HS-5 (cell line): ENCODE results near the gene RPUSD1.
"Not testable (repeated sequence)": the region's sequence is repeated elsewhere in the genome, so short reads cannot be mapped to it uniquely, and the experiment has no call there.

Experiments used
- DNase-seq: peaks from one replicate; pipeline ENCODE4 v3.0.0-alpha.2; 2012; ENCODE audit warnings: low read depth

Gene RPUSD1

GRCh38 chr16:783404-784161 lies 4.6 kb downstream of the RPUSD1 start:
- DNase-seq = no peak

GRCh38 chr16:782766-783403 lies 5.3 kb downstream of the RPUSD1 start:
- DNase-seq = no peak

GRCh38 chr16:782258-782657 lies 5.9 kb downstream of the RPUSD1 start:
- DNase-seq = no peak

DNA sequence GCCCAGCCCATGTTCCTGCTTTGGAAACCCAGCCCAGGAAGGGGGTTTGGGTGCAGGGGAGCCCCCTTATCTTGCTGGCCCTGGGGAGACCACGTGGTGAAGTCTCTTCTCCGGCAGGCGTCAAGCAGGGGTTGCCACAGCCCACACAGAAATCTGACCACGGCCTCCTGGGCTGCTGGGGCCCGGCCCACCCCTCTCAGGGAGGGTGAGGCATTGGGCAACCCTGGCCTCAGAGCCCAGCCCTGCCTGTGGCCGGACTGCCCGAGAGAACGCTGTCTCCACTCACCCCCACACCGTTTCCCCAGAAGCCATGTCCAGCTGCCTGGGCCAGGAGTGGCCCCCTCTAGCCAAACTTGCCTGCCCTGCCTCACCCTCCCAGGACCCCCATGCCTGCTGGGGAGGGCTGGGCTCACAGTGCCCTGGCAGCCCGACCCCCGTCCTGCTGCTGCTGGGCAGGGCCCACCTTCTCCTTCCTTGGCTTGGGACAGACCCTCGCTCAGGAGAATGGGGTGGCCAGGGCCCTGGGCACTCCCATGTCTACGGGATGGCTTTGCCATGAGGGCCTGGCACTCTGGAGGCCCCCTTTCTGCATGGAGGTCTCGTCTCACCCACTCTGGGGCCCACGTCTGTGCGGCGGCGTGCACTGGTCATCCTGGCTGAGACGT lies 6.7 kb downstream of the RPUSD1 start:
- DNase-seq = no peak

DNA sequence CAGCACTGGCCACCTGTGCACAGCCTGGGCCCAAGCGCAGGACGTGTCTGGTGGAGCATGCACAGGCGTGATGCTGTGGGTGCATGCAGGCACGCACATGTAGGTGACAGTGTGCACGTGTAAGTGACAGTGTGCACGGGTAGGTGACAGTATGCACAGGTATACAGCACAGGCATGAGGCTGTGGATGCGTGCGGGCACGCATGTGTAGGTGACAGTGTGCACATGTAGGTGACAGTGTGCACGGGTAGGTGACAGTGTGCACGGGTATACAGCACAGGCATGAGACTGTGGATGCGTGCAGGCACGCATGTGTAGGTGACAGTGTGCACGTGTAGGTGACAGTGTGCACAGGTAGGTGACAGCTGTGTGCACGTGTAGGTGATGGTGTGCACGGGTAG lies 7.9 kb downstream of the RPUSD1 start:
- DNase-seq = no peak

DNA sequence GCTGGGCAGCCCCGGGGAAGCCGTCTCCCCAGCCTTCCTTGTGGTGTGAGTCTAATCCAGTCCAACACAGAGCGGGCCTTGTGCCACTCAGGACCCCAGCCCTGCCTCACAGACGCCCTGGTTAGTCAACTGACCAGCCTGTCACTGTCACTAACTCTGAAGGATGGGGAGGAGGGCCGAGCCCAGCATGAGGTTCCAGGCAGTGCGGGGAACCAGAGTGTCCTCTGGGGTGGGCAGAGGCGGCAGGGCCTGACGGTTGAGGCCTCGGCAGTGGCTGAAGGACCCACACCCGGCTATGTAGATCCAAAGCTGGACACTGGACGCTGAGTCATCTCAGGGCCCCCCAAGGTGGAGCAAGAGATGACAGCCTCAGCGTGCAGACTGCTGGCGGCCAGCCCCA lies 8.6 kb downstream of the RPUSD1 start:
- DNase-seq = no peak

DNA sequence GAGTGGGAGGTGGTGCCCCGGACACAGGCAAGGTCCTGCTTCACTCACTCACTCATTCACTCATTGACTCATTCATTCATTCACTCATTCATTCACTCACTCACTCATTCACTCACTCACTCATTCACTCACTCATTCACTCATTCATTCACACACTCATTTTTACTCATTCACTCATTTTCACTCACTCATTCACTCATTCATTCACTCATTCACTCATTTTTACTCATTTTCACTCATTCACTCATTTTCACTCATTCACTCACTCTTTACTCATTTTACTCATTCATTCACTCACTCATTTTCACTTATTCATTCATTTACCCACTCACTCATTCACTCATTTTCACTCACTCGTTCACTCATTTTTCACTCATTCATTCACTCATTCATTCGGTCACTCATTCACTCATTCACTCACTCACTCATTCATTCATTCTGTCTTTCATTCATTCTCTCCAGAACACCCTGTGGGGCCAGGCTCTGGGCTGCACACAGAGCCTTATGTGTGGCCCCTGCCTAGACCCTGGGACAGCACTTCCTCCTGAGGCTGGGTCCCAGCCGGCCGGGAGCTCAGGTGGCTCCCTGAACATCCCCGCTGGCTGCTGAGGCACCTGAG lies 9.2 kb downstream of the RPUSD1 start:
- DNase-seq = no peak

DNA sequence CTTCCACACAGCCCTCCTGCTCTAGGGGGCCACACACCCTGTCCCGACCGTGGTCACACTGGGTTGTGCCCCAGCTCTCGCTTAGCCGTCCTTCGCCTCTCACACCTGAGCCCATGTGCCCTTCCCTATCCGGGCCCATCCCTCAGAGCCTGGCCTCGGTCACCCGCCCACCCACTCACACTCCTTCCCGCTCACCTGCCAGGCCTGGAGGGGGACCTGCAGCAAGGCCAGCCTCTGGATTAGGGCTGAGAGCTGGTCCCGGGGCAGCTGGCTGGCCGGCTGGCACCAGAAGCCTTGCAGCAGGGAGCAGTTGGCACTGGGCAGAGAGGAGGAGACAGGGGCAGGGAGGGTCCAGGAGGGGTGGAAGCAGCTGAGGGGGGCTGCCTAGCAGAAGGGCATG lies 9.7 kb downstream of the RPUSD1 start:
- no peak for DNase-seq

GRCh38 chr16:777826-778225 lies 10.4 kb downstream of the RPUSD1 start:
- DNase-seq = no peak

GRCh38 chr16:776824-777223 lies 11.4 kb downstream of the RPUSD1 start:
- DNase-seq = no peak

- DNase-seq = not testable (repeated sequence)
These were observed 11.9 kb downstream of the RPUSD1 start for GRCh38 chr16:776298-776697.

DNA sequence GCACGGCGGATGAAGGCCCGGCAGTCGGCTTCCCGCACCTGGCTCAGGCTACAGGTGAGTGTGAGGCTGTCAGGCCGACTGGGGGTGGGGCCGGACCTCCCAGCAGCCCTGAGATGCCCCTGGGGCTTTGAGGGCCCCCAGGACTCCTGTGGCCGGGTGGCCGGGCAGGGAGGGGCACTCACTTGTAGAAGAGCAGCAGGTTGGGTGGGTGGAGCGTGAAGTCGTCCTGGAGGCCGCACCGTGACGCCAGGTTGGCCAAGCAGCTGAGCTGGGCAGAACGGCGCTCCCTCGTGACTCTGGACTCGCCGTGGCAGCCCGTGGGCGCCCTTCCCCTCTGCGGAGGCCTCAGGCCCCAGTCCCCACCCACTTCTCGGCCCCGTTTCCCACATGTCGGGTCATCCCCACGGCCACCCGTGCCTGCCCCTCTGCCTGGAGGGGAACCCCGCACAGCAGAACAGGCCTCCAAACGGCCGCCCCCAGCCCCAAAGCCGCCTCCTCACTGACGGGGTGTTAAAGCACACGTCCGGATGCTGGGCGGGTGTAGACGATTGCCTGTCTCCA lies 12.9 kb downstream of the RPUSD1 start:
- no peak for DNase-seq

DNA sequence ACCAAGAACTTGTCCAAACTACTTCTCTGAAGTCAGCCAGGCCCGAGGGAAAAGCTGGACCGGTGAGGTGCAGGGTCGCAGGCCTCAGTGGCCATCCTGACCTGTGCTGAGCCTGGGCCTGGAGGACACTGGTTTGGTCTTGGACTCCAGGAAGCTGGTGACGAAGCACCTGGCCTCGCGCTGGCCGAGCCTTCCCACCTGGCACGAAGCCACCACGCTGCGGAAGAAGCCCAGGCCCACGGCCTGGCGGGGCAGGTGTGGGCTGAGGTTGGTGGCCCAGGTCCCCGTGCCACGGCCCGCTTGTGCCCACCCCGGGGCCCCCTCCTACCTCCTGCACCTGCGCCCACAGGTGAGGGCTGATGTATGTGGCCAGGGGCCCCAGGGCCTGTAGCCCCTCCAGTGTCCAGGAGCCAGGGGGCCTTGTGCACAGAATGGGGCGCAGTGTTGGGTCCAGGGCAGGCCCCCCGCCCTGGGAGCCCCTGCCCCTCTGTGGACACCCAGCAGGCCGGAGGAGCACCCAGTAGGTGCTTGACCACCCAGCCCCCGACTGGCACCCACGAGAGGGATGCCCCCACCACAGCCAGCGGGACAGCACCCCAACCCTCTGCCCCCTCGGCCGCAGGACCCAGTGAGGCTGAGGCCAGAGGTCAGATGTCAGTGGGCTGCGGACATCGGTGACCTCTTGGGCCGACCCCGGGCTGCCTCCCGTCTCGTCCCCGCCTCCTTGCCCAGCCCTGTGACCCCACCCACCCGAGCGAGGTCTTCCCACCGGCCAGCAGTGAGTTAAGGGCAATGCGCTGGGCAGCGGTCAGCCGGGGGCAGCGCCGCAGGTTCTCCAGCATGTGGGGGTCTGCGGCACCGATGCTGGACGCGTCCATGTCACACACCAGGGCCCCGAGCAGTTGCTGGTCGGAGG lies 13.8 kb downstream of the RPUSD1 start:
- no peak for DNase-seq

DNA sequence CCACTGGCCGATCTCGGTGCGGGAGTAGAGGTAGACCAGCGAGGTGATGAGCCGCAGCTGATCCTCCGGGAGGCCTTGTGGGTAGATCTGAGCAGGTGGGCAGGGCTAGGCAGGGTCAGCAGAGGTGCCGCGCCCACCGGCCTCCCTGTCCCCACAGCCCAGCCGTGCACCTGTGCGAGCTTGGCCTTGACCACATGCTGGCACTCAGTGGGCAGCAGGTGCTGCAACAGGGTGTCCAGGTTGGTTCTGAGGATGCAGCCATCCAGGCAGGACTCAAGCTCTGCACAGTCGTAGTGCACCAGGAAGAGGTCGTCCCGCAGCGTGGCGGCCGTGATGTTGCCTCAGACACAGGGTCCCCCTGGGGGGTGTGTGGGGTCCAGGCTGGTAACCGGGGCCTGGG lies 15.2 kb downstream of the RPUSD1 start:
- no peak for DNase-seq

- no peak for DNase-seq
These were observed 17.8 kb downstream of the RPUSD1 start for GRCh38 chr16:770411-770810.

DNA sequence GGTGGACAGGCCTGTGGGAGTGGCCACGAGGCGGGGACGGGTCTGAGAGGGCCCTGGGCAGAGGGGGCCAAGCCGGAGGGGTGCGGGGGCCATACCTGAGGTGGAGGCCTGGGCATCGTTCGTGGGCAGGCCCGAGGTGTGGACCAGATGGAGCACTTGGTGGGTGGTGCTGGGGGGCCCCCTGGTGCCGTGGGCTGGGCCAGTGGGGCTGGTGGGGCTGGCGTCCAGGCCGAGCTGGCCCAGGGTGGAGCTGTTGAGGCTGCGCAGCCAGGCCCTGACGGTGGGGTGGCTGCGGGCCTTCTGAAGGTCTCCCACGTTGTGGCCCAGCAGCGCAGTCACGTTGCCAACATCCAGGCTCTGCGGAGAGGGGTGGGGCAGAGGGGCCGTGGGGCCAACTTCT lies 18.2 kb downstream of the RPUSD1 start:
- no peak for DNase-seq

DNA sequence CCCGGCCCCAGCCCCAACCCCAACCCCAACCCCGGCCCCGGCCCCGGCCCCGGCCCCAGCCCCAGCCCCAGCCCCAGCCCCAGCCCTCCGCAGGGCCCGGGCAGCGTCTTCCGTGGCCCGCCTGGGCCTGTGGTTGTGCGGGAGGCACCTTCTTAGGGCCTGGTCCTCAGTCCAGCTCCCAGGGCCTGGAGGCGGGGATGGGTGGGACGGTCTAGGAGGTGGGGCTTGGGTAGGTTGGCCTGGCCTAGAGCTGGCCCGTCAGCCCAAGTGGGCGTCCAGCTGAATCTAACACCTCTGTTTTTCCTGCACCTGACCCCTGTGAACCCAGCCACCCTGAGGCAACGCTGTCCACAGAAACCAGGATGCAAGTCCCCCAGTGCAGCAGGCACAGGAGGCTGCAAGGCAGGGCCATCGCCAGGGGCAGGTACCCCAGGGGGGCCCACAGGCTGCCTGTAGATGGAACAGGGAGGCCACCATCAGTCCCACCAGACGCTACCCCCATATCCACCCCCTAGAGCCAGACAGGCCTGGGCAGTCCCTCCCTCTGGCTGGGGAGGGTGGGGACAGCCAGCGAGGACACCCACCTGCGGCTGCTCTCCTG lies 18.9 kb downstream of the RPUSD1 start:
- DNase-seq = no peak

DNA sequence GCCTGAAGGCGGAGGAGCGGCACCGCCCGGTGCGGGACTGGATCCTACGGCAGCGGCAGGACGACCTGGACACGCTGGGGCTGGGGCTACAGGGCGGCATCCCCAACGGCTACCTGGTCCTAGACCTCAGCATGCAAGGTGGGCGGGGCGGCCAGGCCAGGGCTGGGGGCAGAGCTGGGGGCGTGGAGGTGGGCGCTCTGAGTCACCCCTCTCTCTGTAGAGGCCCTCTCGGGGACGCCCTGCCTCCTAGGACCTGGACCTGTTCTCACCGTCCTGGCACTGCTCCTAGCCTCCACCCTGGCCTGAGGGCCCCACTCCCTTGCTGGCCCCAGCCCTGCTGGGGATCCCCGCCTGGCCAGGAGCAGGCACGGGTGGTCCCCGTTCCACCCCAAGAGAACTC lies 19.8 kb downstream of the RPUSD1 start:
- DNase-seq = no peak

- DNase-seq = no peak
These were observed 20.4 kb downstream of the RPUSD1 start for GRCh38 chr16:767743-768235.

DNA sequence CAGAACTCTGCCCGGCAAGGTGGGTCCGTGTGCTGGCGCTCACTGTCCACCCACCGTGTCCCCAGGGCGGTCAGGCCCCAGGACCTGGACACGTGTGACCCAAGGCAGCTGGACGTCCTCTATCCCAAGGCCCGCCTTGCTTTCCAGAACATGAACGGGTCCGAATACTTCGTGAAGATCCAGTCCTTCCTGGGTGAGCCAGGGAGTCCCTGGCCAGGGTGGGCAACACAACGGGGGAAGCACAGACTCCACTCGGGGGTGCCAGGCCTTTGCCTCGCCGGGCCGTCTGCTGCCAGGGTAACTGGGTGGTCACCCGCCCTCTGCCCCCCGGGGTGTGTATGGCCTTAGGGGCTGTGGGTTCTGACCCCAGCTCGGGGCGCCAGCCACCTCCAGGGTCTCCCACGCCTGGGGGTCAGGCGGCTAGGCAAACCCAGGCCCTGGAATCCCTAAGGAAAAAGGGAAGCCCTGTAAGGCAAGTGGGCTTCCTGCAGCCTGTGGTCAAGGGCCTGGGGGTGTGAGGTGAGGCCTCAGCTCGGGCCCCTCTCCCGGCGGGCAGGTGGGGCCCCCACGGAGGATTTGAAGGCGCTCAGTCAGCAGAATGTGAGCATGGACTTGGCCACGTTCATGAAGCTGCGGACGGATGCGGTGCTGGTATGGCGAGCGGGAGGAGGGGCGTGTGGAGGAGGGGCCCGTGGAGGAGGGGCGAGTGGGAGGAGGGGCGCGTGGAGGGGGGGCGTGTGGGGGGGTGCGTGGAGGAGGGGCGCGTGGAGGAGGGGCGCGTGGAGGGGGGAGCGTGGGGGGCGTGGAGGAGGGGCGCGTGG lies 21.2 kb downstream of the RPUSD1 start:
- no peak for DNase-seq
